K562 (cell line): Measurements from ENCODE around the gene ARHGDIA. TPM values are rescaled to one million over a fixed set of nuclear protein-coding genes. Genes with fewer than 3 reads are reported as not detected.

Source experiments
- ATAC-seq: fragments of 200-7000 bp; cut with Tn5 transposase; 3 replicates; pipeline ENCODE4 v1.9.1; 2020; ENCODE audit warnings: moderate library complexity
- BruUV-seq: library from RNA; stranded (reverse); fragments of 400-500 nt; replicated peaks from 2 replicates; lab custom pipeline; 2021; lab: Mats Ljungman, UMichigan
- CTCF ChIA-PET: fragments of 300-600 bp; formaldehyde crosslinking; extraction: SDS; loops from one replicate; lab custom pipeline; 2021; ENCODE audit warnings: low intra/inter-chr PET ratio; lab: Yijun Ruan, JAX
- POLR2A ChIA-PET: fragments of 300-600, 350-650 bp; sonication (Branson Sonifier 250); formaldehyde crosslinking; extraction: SDS; loops from one replicate; lab custom pipeline; 2021; ENCODE audit warnings: antibody characterized with exemption, inconsistent platforms; lab: Yijun Ruan, JAX
- DNase-seq, 4 experiments: peaks; one replicate each; pipeline versions ENCODE4 v3.0.0 to v3.0.0-alpha.2; 2011 to 2018; ENCODE audit warnings: low spot score in 3 of 4, mixed read lengths in 3 of 4; ENCODE audit errors: extremely low read depth in 1 of 4
- FAIRE-seq: peaks from 2 replicates; lab custom pipeline; 2011; peaks lifted over from hg19 to GRCh38; lab: Jason Lieb, UNC
- H2AFZ ChIP-seq: 2 replicates; pipeline ENCODE4 v1.6.0; 2011; ENCODE audit warnings: low read depth, low read length, control low read depth, inconsistent platforms
- H3K27ac ChIP-seq: fragments of 200-600 bp; 3 replicates; pipeline ENCODE4 v1.8.0; 2011; ENCODE audit warnings: low read depth, mild to moderate bottlenecking, control low read depth, inconsistent platforms, low read length, moderate library complexity, mixed read lengths; ENCODE audit errors: extremely low read depth
- H3K27me3 ChIP-seq, 2 experiments: fragments of 300-600 bp in 1 of 2; 2 replicates in 1 of 2; 3 replicates in 1 of 2; pipeline versions ENCODE4 v1.6.0 to v1.8.0; 2011; ENCODE audit warnings: inconsistent platforms in 2 of 2, low read length in 2 of 2, mild to moderate bottlenecking in 1 of 2, mixed read lengths in 1 of 2, moderate library complexity in 1 of 2; ENCODE audit not compliant: control insufficient read depth in 2 of 2, insufficient read depth in 2 of 2
- H3K36me3 ChIP-seq: fragments of 300-600 bp; 3 replicates; pipeline ENCODE4 v1.8.0; 2011; ENCODE audit warnings: mild to moderate bottlenecking, low read length, inconsistent platforms; ENCODE audit not compliant: control insufficient read depth, insufficient read depth
- H3K4me1 ChIP-seq, 2 experiments: fragments of 200-600 bp in 1 of 2; replicated peaks in 1 of 2; 2 replicates in 1 of 2; 3 replicates in 1 of 2; pipeline versions ENCODE4 v1.5.1 to v1.8.0; 2011; ENCODE audit warnings: inconsistent platforms in 2 of 2, low read length in 2 of 2, mild to moderate bottlenecking in 1 of 2, mixed read lengths in 1 of 2, moderate library complexity in 1 of 2; ENCODE audit not compliant: control insufficient read depth in 2 of 2, insufficient read depth in 2 of 2
- H3K4me2 ChIP-seq: 2 replicates; pipeline ENCODE4 v1.6.1; 2011; ENCODE audit warnings: low read length, control low read depth, inconsistent platforms, mixed read lengths; ENCODE audit not compliant: insufficient read depth
- H3K4me3 ChIP-seq: fragments of 200-600 bp; sonication (generic), shearing (Covaris generic); 2 replicates; pipeline ENCODE4 v1.5.1; 2016; ENCODE audit warnings: control low read depth, inconsistent platforms
- H3K79me2 ChIP-seq: fragments of 200-600 bp; 3 replicates; pipeline ENCODE4 v1.8.0; 2011; ENCODE audit warnings: low read length, inconsistent platforms; ENCODE audit not compliant: control insufficient read depth, insufficient read depth
- H3K9ac ChIP-seq, 2 experiments: 2 replicates each; pipeline versions ENCODE4 v1.6.0 to v1.6.1; 2011; ENCODE audit warnings: low read depth in 2 of 2, low read length in 2 of 2, control low read depth in 1 of 2, inconsistent platforms in 1 of 2, mild to moderate bottlenecking in 1 of 2, mixed read lengths in 1 of 2; ENCODE audit not compliant: insufficient read depth in 1 of 2
- H3K9me1 ChIP-seq: one replicate; pipeline ENCODE4 v1.6.0; 2011; ENCODE audit warnings: inconsistent platforms, mild to moderate bottlenecking, low read length, moderate library complexity; ENCODE audit not compliant: control insufficient read depth, insufficient read depth
- H3K9me3 ChIP-seq: replicated peaks from 2 replicates; pipeline ENCODE4 v1.5.1; 2011; ENCODE audit warnings: low read depth, low read length, inconsistent platforms; ENCODE audit not compliant: control insufficient read depth, insufficient read depth
- H4K20me1 ChIP-seq: replicated peaks from 2 replicates; pipeline ENCODE4 v1.6.1; 2011; ENCODE audit warnings: low read length, inconsistent platforms, mixed read lengths; ENCODE audit not compliant: control insufficient read depth, insufficient read depth
- E2F5 ChIP-seq: sonication (generic); formaldehyde crosslinking; IDR thresholded peaks from 2 replicates; pipeline ENCODE4 v1.8.0; 2022; ENCODE audit warnings: mild to moderate bottlenecking, missing genetic modification reagents
- FOXP4 ChIP-seq: sonication (generic); formaldehyde crosslinking; IDR thresholded peaks from 2 replicates; pipeline ENCODE4 v1.8.0; 2022; ENCODE audit warnings: mild to moderate bottlenecking, missing genetic modification reagents, borderline replicate concordance
- HIVEP1 ChIP-seq: fragments of 250-450 bp; sonication (Bioruptor Pico); IDR thresholded peaks from 2 replicates; pipeline ENCODE4 v1.4.0; 2020; ENCODE audit warnings: mild to moderate bottlenecking
- HNRNPK ChIP-seq: fragments of 200-400 bp; formaldehyde crosslinking; IDR thresholded peaks from one replicate; pipeline ENCODE4 v1.6.1; 2018; ENCODE audit warnings: mild to moderate bottlenecking, low read depth, low read length; ENCODE audit not compliant: poor library complexity, severe bottlenecking
- NCOA1 ChIP-seq: fragments of 450-650 bp; IDR thresholded peaks from 2 replicates; pipeline ENCODE4 v1.6.1; 2016; ENCODE audit warnings: low read depth
- PHF21A ChIP-seq: fragments of 450-650 bp; IDR thresholded peaks from 2 replicates; pipeline ENCODE4 v1.6.1; 2017; ENCODE audit warnings: low read depth, borderline replicate concordance
- POU5F1 ChIP-seq: fragments of 150-350 bp; IDR thresholded peaks from 2 replicates; pipeline ENCODE4 v1.6.1; 2014; ENCODE audit warnings: borderline replicate concordance, low read length, low read depth, mild to moderate bottlenecking; ENCODE audit not compliant: partially characterized antibody
- PURB ChIP-seq: sonication (generic); formaldehyde crosslinking; IDR thresholded peaks from 2 replicates; pipeline ENCODE4 v1.9.0; 2021; ENCODE audit warnings: low read depth, mild to moderate bottlenecking, missing genetic modification reagents
- TEAD4 ChIP-seq, 2 experiments: sonication (generic) in 1 of 2; formaldehyde crosslinking in 1 of 2; IDR thresholded peaks; 2 replicates each; pipeline versions ENCODE4 v1.6.1 to v1.8.0; 2012 to 2022; ENCODE audit warnings: borderline replicate concordance in 1 of 2, inconsistent platforms in 1 of 2, low read length in 1 of 2, mild to moderate bottlenecking in 1 of 2, missing genetic modification reagents in 1 of 2
- USF2 ChIP-seq: sonication (generic); formaldehyde crosslinking; IDR thresholded peaks from 2 replicates; pipeline ENCODE4 v1.5.0; 2020; ENCODE audit warnings: missing genetic modification reagents
- ZFX ChIP-seq: sonication (generic); formaldehyde crosslinking; IDR thresholded peaks from 2 replicates; pipeline ENCODE4 v1.8.0; 2022; ENCODE audit warnings: mild to moderate bottlenecking, missing genetic modification reagents, moderate library complexity
- ZNF124 ChIP-seq: sonication (generic); formaldehyde crosslinking; IDR thresholded peaks from 2 replicates; pipeline ENCODE4 v1.8.1; 2022; ENCODE audit warnings: missing genetic modification reagents
- ZNF165 ChIP-seq: fragments of 250-450 bp; sonication (Bioruptor Pico); IDR thresholded peaks from 2 replicates; pipeline ENCODE4 v1.4.0; 2020; ENCODE audit warnings: borderline replicate concordance
- ZNF23 ChIP-seq: fragments of 250-450 bp; sonication (Bioruptor Pico); IDR thresholded peaks from 2 replicates; pipeline ENCODE4 v1.4.0; 2020; ENCODE audit warnings: mild to moderate bottlenecking
- ZNF511 ChIP-seq: sonication (generic); formaldehyde crosslinking; IDR thresholded peaks from 2 replicates; pipeline ENCODE4 v1.8.0; 2022; ENCODE audit warnings: mild to moderate bottlenecking, missing genetic modification reagents
- ZNF785 ChIP-seq: fragments of 250-450 bp; sonication (Bioruptor Pico); IDR thresholded peaks from 2 replicates; pipeline ENCODE4 v1.4.0; 2020; ENCODE audit warnings: mild to moderate bottlenecking
- ZZZ3 ChIP-seq: fragments of 450-650 bp; IDR thresholded peaks from 2 replicates; pipeline ENCODE4 v1.6.1; 2016; ENCODE audit warnings: antibody characterized with exemption, mild to moderate bottlenecking, moderate library complexity
- WGBS: fragments of 100-300 bp; shearing (Covaris generic); methylation state at CpG from one replicate; pipeline ENCODE4 v1.1.6; 2016; ENCODE audit warnings: low coverage, mixed read lengths; ENCODE audit not compliant: insufficient coverage; ENCODE audit errors: missing lambda C conversion rate; 5-methylcytosine and 5-hydroxymethylcytosine counted together
- in situ Hi-C: fragments of 300-500 bp; cut with MboI; formaldehyde crosslinking; loops from 4 replicates; pipeline ENCODE4 v1.15.0; 2018; ENCODE audit warnings: inconsistent platforms, mixed read lengths
- intact Hi-C: fragments of 100-400 bp; cut with micrococcal nuclease; formaldehyde crosslinking; loops from 2 replicates; pipeline ENCODE4 v1.14.2; 2022
- polyA plus RNA-seq, 8 experiments: library from polyadenylated mRNA; depleted of rRNA in 4 of 8; stranded (reverse) in 5 of 8; unstranded in 3 of 8; fragments of >200 nt; fragmentation: Nextera tagmentation in 2 of 8; fragmentation: Illumina TruSeq in 1 of 8; extraction: Ambion mirVana in 2 of 8; extraction: Trizol in 1 of 8; gene quantifications; 2 replicates each; pipeline versions ENCODE4 v1.2.1 to v1.2.3, GENCODE V29; 2011 to 2014; ENCODE audit warnings: inconsistent platforms in 1 of 8, missing spikeins in 1 of 8
- total RNA-seq, 7 experiments: library from RNA; depleted of rRNA in 6 of 7; stranded (reverse); fragments of >200 nt in 6 of 7; fragmentation: Illumina TruSeq in 2 of 7; extraction: Trizol in 2 of 7; gene quantifications; 2 replicates each; pipeline versions ENCODE4 v1.2.1 to v1.2.3, GENCODE V29; 2011 to 2021; ENCODE audit warnings: low replicate concordance in 1 of 7

Gene ARHGDIA
- total and polyA plus RNA-seq, 9 of the 15 experiments (the other 6 are each of a cell fraction or from before 2014, with no cell fraction given) = 9.6 to 340 (median 97.6) TPM

GRCh38 chr17:81869221-81870130 lies 1.7 kb downstream of the ARHGDIA start:
- intact Hi-C loops = no loop called here
- H2AFZ ChIP-seq = no peak overlapping the region
- H3K27ac ChIP-seq = peak overlapping the region; percentile 93
- peaks cover 44% of the 10 kb centered on the region; the same call in 2 of the 3 replicates for H3K36me3 ChIP-seq
- WGBS = 8% methylated on average over 43 of the region's 52 CpGs
- ChIA-PET CTCF (interaction anchor here (0.8 to 1.0 kb wide), 3 partner anchors 84 to 136 kb away, joined by 3 read pairs; no protein-coding TSS in a partner anchor), POLR2A (interaction anchor here (0.5 to 2.6 kb wide), 26 partner anchors 9 to 527 kb away, joined by 3 to 13 read pairs (median 4); partner anchors contain the start of gene P4HB)
- H3K4me3 ChIP-seq = peak overlapping the region; percentile 93
- peak overlapping the region; percentile 88 to 98 for H3K9ac ChIP-seq
- peaks cover 29 to 80% of the 10 kb centered on the region in 2 experiments for H3K4me1 ChIP-seq
- peak; percentile 26 for FAIRE-seq
- no peaks in the 10 kb centered on the region for H3K9me3 ChIP-seq
- no peaks in the 10 kb centered on the region for H3K27me3 ChIP-seq
- peak; percentile 50 for ATAC-seq
- peak; percentile 66 to 76 (median 71) for DNase-seq
- H3K4me2 ChIP-seq = peak overlapping the region; percentile 93
- in situ Hi-C loops = no loop called here
- peaks cover 53% of the 10 kb centered on the region for H3K79me2 ChIP-seq
- peaks cover 37% of the 10 kb centered on the region for H4K20me1 ChIP-seq
- H3K9me1 ChIP-seq = no peaks in the 10 kb centered on the region
- no TSS peak for BruUV-seq
- TF ChIP-seq TEAD4 (IDR thresholded peaks at IDR 0.05; ENCODE audit: low read length) (0 out of 2 replicates have a peak, but pooled peaks have one; percentile 1), TEAD4 (CRISPR knock-in tag; IDR thresholded peaks at IDR 0.05; ENCODE audit: borderline replicate concordance) (no peak), HIVEP1 (CRISPR knock-in tag) (no peak), ZNF785 (no peak), POU5F1 (no peak), ZNF165 (no peak), ZNF511 (CRISPR knock-in tag) (no peak), PHF21A (no peak), HNRNPK (no peak), FOXP4 (CRISPR knock-in tag) (no peak), NCOA1 (no peak), E2F5 (CRISPR knock-in tag) (no peak), PURB (CRISPR knock-in tag) (no peak), ZFX (peak; percentile 62), ZNF124 (CRISPR knock-in tag) (no peak), ZNF23 (CRISPR knock-in tag) (no peak), USF2 (CRISPR knock-in tag) (no peak), ZZZ3 (no peak)
